CD4-positive, alpha-beta T cell treated with Interleukin-17A for 4 hours (primary cell): Measurements from ENCODE around the gene MED13L.

ENCODE experiments used
- DNase-seq: peaks from one replicate; pipeline ENCODE4 v3.0.0-alpha.2; 2020; ENCODE audit warnings: mixed read lengths

Gene MED13L

GRCh38 chr12:116277467-116278278 is at the start of gene MED13L:
MED13L (minus strand) TSS chr12:116277693; CDS start chr12:116277131, 562 bp downstream.
- peak; percentile 92 for DNase-seq

- peak; percentile 19 for DNase-seq
Observed at GRCh38 chr12:116325336-116325664, 47.8 kb upstream of the MED13L start.

GRCh38 chr12:116324654-116325335 is 47.3 kb upstream of the MED13L start:
- peak; percentile 17 for DNase-seq

GRCh38 chr12:116323406-116324386 is 46.2 kb upstream of the MED13L start:
- no peak for DNase-seq

GRCh38 chr12:116321913-116322312 is 44.4 kb upstream of the MED13L start:
- no peak for DNase-seq

GRCh38 chr12:116320791-116321217 is 43.3 kb upstream of the MED13L start:
- DNase-seq: no peak

GRCh38 chr12:116319898-116320621 is 42.6 kb upstream of the MED13L start:
- no peak for DNase-seq

GRCh38 chr12:116319233-116319897 is 41.9 kb upstream of the MED13L start:
- no peak for DNase-seq

GRCh38 chr12:116318576-116319232 is 41.2 kb upstream of the MED13L start:
- DNase-seq: no peak

- DNase-seq: no peak
Observed at GRCh38 chr12:116317986-116318575, 40.6 kb upstream of the MED13L start.

- no peak for DNase-seq
Observed at GRCh38 chr12:116317139-116317538, 39.6 kb upstream of the MED13L start.

GRCh38 chr12:116314477-116314876 is 37.0 kb upstream of the MED13L start:
- DNase-seq: no peak

GRCh38 chr12:116313194-116313927 is 35.9 kb upstream of the MED13L start:
- no peak for DNase-seq

GRCh38 chr12:116310082-116310481 is 32.6 kb upstream of the MED13L start:
- no peak for DNase-seq

GRCh38 chr12:116309343-116309742 is 31.9 kb upstream of the MED13L start:
- no peak for DNase-seq

- no peak for DNase-seq
Observed at GRCh38 chr12:116308647-116309046, 31.2 kb upstream of the MED13L start.

GRCh38 chr12:116306968-116307367 is 29.5 kb upstream of the MED13L start:
- no peak for DNase-seq

GRCh38 chr12:116306506-116306905 is 29.0 kb upstream of the MED13L start:
- DNase-seq: no peak

- DNase-seq: no peak
Observed at GRCh38 chr12:116304621-116305020, 27.1 kb upstream of the MED13L start.

GRCh38 chr12:116303929-116304328 is 26.4 kb upstream of the MED13L start:
- DNase-seq: no peak
